GM12864 (cell line): ENCODE measurements around the gene ABHD17B.

Experiments used
- DNase-seq: peaks from one replicate; pipeline ENCODE4 v3.0.0-alpha.2; 2011; ENCODE audit warnings: low read depth
- H3K4me3 ChIP-seq: 2 replicates; pipeline ENCODE4 v1.5.1; 2011; ENCODE audit warnings: mild to moderate bottlenecking, low read depth, low read length, control low read depth
- TF ChIP-seq, protein P1 (sequence below): IDR thresholded peaks from 2 replicates; pipeline ENCODE4 v1.5.1; 2011; ENCODE audit warnings: low read depth, mild to moderate bottlenecking, moderate library complexity, low read length, control low read depth, inconsistent platforms; ENCODE audit errors: missing control alignments

The ABHD17B gene

DNA sequence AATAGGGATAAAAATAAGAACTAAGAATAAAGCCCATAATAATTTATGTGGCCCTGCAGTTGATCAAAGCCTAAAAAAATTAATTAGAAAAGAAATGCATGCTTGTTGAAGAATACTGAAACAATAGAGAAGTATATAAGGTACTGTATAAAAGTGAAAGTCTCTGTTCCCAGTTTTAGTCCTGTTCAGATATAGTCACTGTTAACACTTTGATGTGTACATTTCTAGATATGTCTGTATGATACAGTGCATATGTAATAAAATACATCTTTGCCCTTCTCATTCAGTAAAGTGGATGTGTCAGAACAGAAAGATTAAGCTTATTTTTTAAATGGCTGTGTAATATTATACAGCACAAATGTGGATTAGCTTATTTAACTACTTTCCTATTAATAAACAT is 4.5 kb upstream of the ABHD17B start:
- H3K4me3 ChIP-seq: no peak overlapping the region
- TF ChIP-seq, protein P1, sequence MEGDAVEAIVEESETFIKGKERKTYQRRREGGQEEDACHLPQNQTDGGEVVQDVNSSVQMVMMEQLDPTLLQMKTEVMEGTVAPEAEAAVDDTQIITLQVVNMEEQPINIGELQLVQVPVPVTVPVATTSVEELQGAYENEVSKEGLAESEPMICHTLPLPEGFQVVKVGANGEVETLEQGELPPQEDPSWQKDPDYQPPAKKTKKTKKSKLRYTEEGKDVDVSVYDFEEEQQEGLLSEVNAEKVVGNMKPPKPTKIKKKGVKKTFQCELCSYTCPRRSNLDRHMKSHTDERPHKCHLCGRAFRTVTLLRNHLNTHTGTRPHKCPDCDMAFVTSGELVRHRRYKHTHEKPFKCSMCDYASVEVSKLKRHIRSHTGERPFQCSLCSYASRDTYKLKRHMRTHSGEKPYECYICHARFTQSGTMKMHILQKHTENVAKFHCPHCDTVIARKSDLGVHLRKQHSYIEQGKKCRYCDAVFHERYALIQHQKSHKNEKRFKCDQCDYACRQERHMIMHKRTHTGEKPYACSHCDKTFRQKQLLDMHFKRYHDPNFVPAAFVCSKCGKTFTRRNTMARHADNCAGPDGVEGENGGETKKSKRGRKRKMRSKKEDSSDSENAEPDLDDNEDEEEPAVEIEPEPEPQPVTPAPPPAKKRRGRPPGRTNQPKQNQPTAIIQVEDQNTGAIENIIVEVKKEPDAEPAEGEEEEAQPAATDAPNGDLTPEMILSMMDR: no peak

DNA sequence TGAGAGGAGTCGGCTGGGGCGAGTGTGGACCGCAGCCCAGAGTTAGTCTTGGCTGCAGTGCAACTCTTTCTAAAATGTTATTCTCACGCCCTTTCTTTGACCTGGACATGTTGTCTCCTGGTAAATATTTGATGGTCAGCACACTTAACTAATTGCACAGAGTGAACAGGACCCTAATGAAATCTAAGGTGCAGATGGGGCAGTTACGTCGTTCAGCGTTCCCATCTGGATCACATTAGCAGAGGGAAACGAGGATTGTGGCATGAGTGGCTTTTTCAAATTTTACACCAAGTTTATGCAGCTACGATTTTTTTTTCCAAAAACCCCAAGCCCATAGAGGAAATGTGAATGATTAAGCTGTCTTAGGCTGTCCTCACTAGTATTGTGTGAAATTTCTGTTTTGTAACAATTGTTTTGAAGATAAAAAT is 929 bp upstream of the ABHD17B start:
- peak overlapping the region; percentile 84 for H3K4me3 ChIP-seq
- DNase-seq: no peak
- TF ChIP-seq, protein P1: no peak

More for the DNA sequence above, 4.5 kb upstream of the ABHD17B start:
- DNase-seq: no peak

DNA sequence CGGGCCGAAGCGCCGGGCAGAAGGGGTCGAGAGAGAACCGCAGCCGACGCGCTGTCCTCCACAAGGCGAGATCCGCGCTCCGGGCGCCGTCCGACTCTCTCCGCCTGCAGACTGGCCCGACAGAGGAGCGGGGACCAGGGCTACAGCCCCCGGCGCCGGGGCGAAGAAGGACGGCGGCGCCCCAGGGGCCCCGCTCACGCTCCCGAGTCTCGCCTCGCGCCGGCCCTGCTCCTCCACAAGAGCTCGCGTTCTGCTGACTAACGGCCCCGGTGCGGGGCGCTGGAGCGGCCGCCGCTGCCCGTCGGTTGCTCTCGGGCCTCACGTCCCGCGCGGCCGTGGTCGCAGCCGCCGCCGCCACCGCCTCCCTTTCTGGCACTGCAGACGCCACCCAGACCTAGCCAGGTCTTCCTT is 338 bp downstream of the ABHD17B start:
- H3K4me3 ChIP-seq: peak overlapping the region; percentile 98
- TF ChIP-seq, protein P1: no peak
- DNase-seq: no peak

DNA sequence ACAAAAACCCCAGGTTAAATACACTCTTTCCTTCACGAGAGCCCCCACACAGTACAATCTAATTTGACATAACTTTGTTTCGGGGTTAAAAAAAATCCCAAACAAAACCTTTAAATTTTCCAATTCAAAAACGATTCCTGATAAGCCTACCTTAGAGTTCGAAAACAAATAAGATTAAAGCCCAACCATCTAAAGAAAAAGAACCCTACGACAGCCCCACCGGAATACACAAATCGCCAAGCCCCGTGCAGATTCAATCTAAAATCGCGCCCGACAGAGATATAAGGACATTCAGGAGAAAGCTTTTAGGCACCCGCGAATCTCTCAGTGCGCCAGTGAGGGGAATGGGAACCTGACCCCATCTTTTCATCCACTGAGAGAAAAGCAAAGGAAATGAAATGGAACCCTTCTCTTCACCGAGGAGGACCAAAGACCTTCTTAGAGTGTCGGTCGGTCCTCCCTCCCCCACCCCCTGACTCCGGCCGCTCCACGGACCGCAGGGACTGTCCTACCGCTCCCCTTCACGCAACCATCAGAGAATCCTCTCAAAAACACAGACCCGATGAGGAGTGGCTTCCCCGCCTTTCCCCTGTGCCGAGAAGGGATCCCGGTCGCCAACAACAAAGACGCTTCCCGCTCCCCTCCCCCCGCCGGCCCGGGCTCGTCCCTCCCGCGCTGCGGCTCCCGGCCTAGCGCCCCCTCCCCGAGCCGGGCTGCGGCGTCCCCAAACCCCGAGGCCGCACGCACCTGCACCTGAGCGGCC is 925 bp downstream of the ABHD17B start:
- H3K4me3 ChIP-seq: peak overlapping the region; percentile 98
- TF ChIP-seq, protein P1: no peak
- no peak for DNase-seq

DNA sequence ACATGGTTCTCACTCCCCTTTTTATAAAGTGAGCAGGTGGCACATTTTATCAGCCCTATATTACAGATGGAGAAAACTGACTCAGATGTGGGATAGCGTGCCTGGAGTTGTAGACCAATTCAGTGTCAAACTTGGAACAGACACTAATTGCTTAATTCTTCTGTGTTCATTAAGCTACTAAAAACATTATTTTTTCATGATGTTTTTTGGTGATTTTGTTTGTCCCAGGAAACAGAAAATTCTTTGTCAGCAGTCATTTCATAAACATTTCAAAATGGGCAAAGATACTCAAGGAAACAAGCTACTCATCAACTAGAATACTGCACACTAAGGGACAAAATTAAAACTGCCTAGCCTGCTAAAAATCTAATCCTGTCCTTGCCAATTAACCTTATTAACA is 2.2 kb downstream of the ABHD17B start:
- H3K4me3 ChIP-seq: peak overlapping the region; percentile 98
- DNase-seq: no peak
- TF ChIP-seq, protein P1: no peak

DNA sequence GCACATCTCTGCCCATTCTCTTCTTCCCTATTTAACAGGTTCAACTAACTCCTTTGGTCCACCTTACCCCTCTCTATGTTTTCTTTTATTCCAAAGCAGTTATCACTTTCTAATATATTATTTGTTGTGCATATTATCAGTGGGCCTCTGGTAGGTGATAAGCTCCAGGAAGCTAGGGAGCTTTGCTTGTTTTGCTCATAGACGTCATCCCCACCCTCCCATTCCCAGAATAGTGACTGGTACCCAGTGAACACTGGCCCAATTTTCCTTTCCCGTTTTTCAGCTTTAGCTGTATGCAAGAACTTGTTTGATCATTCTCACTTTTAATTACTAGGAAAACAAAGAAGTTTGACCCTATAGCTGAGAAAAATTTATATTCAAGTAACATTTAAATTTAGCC is 6.9 kb downstream of the ABHD17B start:
- DNase-seq: no peak
- no peak overlapping the region for H3K4me3 ChIP-seq
- TF ChIP-seq, protein P1: no peak
